Activated gamma-delta T cell treated with anti-CD3 and anti-CD28 coated beads, Interleukin-2, amount 50 U/mL, for 16 hours (primary cell): Measurements from ENCODE around the gene RREB1.
"Not testable (repeated sequence)": the region's sequence is repeated elsewhere in the genome, so short reads cannot be mapped to it uniquely, and the experiment has no call there.

Experiments
- DNase-seq: peaks from one replicate; pipeline ENCODE4 v3.0.0-alpha.2; 2020; ENCODE audit warnings: low read depth

RREB1 gene

GRCh38 chr6:7144872-7145584 is 37.3 kb downstream of the RREB1 start:
- no peak for DNase-seq

- no peak for DNase-seq
Observed at GRCh38 chr6:7145585-7145884, 37.8 kb downstream of the RREB1 start.

GRCh38 chr6:7145885-7146828 is 38.4 kb downstream of the RREB1 start:
- no peak for DNase-seq

DNA sequence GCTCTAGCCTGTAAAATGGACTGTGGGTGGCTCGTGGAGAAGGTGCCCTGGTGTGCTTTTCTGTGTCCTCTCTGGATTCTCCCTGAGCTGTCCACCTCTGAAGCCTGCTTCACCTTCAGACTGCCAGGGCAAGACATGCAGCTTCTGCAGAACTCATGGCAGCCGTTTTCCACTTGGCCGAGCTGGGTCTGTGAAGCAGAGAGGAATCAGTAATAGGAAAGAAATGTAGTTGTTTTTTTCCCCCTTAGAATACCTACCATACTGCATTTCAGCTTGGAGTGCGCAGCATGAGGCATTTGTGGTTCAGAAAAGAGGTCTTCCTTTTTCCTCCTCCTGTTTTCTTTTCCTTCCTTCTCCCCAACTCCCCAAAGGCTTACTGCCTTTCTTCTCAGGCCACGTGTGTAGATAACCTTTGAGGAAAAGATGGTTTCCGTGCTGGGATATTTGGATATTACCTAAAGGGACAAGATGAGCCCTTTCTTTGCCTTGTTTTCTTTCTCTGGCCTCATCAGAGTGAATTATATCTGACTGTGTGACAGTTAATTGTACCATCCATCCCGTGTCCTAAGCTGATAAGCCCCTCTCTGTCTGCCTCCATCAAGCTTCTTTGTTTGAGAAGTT is 39.4 kb downstream of the RREB1 start:
- no peak for DNase-seq

DNA sequence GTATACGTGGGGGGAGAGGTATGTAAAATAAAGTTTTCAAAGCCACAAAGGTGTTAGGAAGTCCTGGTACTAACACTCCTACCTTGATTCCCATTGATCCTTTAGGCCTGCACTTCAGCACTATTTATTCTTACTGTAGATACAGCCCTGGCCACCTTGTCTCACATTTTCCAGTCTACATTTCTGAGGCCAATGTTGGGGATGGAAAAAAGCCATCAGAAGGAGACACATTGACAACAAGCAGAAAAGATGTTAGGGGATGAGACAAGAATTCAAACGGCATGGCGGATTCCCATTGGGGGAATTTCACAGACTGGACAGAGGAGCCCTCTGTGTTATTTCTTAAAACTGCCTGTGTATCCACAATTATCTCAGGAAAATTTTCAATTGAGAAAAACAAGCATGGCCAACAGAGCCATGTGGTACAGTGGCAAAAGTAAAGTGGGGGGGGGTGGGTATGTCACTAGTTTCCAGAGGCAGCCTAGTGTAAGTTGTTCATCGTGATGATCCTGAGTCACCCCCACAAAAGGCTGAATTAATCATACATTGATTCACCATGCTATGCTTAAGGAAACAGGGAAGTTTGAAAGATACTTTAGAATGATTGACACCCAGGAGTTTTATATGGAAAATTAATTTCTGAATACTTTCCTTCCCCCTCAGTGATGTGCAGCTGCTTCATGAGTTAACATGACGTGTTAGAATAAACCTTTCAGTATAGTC is 40.5 kb downstream of the RREB1 start:
- DNase-seq: no peak

DNA sequence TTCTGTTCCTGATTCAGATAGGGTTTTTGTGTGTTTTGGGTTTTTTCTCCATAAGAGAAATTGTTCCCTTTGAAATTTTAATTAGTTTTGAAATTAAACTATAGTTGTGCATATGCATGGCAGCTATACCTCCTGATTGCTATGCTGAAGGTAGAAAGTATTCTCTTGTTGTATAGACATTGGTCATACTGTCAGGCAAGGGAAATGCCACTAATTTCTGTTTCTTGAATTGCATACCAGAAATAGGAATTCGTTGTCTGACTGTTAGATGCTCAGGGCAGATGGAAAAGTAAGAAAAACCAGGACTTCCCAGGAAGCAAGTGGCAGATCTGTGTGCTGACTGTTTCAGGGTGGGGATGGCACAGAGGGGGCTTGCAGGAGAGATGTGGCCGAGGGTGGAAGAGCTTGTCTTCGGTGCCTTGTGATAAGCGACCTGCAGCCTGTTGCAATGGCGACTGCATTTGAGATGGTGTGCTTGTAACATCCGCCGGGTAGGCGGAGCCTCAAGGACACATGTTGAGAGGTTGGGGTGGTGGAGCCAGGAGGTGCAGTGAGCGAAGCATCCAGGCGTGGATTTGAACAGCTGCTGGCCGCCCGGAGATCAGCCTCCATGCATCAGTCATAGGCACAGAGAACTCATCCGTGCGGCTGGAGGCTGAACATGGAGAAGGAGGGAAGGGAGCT is 42.8 kb downstream of the RREB1 start:
- no peak for DNase-seq

DNA sequence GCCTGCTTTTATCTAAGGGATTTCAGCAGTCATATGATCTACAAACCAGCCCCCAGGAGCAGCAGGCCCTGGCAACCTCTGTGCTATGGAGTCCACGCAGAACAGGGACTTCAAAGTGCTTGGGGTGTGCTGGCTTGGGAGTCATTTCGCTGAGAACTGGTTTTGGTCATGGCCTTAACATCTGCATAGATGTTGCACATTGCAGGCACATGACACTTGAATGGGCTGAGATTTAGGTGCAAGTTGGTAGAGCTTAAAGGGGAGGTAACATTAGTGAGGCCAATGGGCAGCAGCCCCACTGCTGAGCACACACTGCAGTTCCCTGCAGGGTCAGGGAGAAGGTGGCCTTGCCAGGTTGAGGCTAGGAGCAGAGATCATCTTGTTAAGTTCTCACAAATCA is 43.6 kb downstream of the RREB1 start:
- DNase-seq: no peak

- no peak for DNase-seq
Observed at GRCh38 chr6:7152462-7152861, 44.7 kb downstream of the RREB1 start.

GRCh38 chr6:7153789-7154188 is 46.0 kb downstream of the RREB1 start:
- no peak for DNase-seq

GRCh38 chr6:7154341-7155139 is 46.8 kb downstream of the RREB1 start:
- no peak for DNase-seq

- no peak for DNase-seq
Observed at GRCh38 chr6:7155871-7156579, 48.3 kb downstream of the RREB1 start.

GRCh38 chr6:7156643-7157278 is 49.0 kb downstream of the RREB1 start:
- no peak for DNase-seq

DNA sequence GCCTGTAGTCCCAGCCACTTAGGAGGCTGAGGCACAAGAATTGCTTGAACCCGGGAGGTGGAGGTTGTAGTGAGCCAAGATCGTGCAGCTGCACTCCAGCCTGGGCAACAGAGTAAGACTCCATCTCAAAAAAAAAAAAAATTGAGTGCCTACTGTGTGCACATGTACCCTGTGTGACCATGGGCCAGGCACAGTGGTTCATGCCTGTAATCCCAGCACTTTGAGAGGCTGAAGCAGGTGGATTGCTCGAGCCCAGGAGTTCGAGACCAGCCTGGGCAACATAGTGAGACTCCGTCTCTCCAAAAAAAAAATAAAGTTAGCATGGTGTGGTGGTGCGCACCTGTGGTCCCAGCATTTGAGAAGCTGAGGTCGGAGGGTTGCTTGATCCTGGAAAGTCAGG is 49.5 kb downstream of the RREB1 start:
- DNase-seq: not testable (repeated sequence)

DNA sequence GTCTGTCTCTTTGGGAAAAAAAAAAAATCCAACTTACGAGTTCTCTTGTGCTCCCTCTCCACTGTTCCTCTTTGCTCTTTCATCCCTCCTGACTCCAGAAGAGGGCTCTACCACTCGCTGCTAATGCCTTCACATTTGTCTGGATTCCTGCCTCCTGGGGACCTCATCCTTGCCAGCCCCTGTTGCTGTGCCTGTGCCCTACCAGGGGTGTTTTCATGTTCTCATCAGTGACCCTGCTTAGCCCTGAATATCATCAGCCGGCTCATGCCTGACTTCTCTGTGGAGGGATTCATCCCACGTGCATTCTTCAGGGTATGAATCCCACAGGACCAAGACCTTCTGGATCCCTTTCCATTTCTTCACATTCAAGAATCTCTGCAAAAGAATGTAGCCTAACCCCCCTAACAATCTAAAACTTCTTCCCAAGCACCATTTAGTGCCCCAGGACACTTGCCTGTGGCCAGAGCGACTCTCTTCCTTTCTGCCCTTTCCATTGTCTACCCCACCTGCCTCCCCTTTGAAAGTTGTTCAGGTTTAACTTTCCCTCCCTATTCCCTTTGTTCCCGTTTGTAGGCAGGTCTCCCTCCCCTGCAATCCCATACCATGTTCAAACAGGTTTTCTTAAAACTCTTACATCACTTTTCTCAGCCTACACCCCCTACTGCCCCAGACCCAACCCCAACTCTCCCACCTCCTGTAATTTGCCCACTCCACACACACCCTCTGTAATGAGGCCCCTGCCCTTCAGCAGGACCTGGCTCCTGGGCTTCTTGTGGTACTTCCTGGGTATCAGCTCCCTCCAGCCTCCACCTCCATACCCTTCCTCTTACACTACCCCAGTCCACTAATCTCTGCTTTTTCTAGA is 50.2 kb downstream of the RREB1 start:
- no peak for DNase-seq

DNA sequence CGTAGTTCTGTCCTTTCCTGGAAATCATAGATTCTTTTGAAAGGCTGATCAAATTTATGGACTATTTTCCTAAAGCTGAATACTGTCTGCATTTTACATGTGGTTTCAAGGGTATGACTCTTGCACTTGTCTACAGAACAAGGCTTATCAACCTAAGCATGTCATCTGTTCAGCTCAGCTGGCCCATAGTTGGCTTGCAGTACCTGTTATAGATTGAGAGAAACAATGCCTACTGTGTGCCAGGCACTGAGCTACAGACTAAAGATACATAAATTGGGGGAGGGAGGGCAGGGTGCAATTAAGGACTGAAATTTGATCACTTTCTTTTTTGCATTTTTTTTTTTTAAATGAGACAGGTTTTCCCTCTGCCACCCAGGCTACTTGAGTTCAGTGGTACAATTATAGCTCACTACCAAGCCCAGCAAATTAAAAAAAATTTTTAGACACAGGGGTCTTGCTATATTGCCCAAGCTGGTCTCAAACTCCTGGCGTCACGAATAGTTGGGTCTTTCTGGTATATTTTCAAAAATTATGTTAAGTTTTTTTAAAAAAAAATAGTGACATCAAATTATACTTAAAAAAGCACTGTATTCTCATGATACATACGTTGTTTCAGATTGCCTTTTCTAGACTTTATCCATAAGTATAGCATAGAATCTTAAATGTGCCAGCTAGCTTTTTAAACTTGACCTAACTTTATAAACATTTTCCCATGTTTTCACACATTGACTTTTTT is 52.2 kb downstream of the RREB1 start:
- DNase-seq: no peak

GRCh38 chr6:7161253-7161623 is 53.5 kb downstream of the RREB1 start:
- DNase-seq: no peak

GRCh38 chr6:7161845-7162244 is 54.1 kb downstream of the RREB1 start:
- DNase-seq: no peak

- DNase-seq: no peak
Observed at GRCh38 chr6:7163661-7164071, 55.9 kb downstream of the RREB1 start.
